Stimulated activated naive CD8-positive, alpha-beta T cell treated with anti-CD3 and anti-CD28 coated beads, Interleukin-15, amount 100 ng/mL, for 72 hours (primary cell): ENCODE measurements around the gene TMEM176A.
"Not testable (repeated sequence)": the region's sequence is repeated elsewhere in the genome, so short reads cannot be mapped to it uniquely, and the experiment has no call there.

Experiments
- ATAC-seq: fragments of 150-1000 bp; cut with Tn5 transposase; 2 replicates; pipeline ENCODE4 v1.10.0; 2021; ENCODE audit warnings: mild to moderate bottlenecking, moderate library complexity
- DNase-seq, 2 donors: peaks; one replicate each; pipeline ENCODE4 v3.0.0; 2021 to 2022
- H3K27ac Mint-ChIP-seq, 2 donors: one replicate each; pipeline ENCODE4 v1.8.0; 2022; ENCODE audit warnings: mild to moderate bottlenecking in 2 of 2, mixed read lengths in 2 of 2, moderate library complexity in 2 of 2
- H3K27me3 Mint-ChIP-seq: one replicate; pipeline ENCODE4 v1.8.0; 2022; ENCODE audit warnings: mixed read lengths
- H3K4me1 Mint-ChIP-seq: one replicate; pipeline ENCODE4 v1.8.0; 2022; ENCODE audit warnings: mild to moderate bottlenecking, mixed read lengths
- H3K4me3 Mint-ChIP-seq, 2 donors: one replicate each; pipeline ENCODE4 v1.8.0; 2022; ENCODE audit warnings: mild to moderate bottlenecking in 2 of 2, mixed read lengths in 2 of 2, moderate library complexity in 1 of 2
- H3K9me3 Mint-ChIP-seq, 2 donors: one replicate each; pipeline ENCODE4 v1.8.0; 2022; ENCODE audit warnings: mixed read lengths in 2 of 2

Gene TMEM176A, protein sequence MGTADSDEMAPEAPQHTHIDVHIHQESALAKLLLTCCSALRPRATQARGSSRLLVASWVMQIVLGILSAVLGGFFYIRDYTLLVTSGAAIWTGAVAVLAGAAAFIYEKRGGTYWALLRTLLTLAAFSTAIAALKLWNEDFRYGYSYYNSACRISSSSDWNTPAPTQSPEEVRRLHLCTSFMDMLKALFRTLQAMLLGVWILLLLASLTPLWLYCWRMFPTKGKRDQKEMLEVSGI

DNA sequence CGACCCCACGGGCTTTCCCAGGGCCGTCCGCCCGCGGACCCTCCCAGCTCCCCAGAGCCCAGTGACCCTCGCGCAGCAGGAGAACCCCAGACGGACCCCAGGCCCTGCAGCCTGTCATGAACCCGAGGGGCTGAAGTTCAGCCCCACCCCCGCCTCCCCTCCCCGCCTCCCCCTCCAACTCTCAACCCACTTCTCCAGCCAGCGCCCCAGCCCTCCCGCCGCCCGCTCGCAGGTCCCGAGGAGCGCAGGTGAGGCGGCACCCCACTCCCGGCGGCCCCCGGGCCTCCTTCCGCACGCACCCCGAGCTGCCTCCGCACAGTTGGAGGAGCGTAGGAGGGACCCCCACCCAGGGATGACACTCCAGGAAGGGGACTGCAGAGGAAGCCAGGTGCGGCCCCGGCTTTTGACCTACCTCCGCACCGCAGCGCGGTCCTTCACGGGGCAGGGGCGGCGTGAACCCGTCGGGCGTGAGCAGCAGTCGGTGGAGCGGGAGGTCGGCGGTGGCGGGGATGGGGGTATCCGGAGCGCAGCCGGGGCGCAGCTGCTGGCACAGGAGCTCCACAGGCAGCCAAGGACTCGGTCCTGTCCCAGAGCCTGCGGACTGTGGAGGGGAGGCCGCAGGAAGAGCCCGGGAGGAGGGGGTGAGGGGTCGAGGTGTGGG, at the start of gene TMEM176A:
TMEM176A (plus strand) TSS at position 189 of the 661 bp plus-strand sequence. CDS start 782 bp downstream, outside the sequence.
- ATAC-seq = peak; percentile 57
- Mint-ChIP-seq H3K27ac (no peak within 1 kb of the TSS), H3K27me3 (peaks cover 81% of the 10 kb centered on the region), H3K9me3 (peaks cover 0 to 8% of the 10 kb centered on the region in 2 donors), H3K4me1 (peaks cover 11% of the 10 kb centered on the region), H3K4me3 (peak within 1 kb of the TSS; percentile 66 to 77)
- DNase-seq = peak; percentile 23 to 27

DNA sequence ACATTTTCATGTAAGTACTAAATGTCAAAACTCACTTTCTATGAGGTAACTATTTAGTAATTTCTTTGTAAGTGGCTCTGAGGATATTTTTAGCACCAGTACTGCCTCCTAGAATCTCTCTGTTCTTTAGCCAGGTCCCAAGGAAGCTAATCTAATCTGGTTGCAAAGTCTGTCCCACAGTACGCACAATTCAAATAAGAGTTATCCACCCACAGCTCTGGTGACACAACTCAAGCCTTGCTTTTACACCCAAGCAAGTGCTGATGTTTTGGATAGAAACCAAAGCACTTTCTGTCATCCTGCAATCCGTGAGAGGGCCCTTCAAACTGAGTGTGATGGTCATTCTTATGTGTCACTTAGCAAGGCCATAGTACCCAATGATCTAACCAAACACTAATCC, 48.9 kb upstream of the TMEM176A start:
- H3K4me3 Mint-ChIP-seq = peak overlapping the region in 1 of 2 donors; percentile 20
- no peak for ATAC-seq
- H3K9me3 Mint-ChIP-seq = no peaks in the 10 kb centered on the region
- peaks cover 86% of the 10 kb centered on the region for H3K4me1 Mint-ChIP-seq
- H3K27ac Mint-ChIP-seq = peak overlapping the region in 1 of 2 donors; percentile 27
- DNase-seq = peak in 1 of 2 donors; percentile 29
- H3K27me3 Mint-ChIP-seq = no peaks in the 10 kb centered on the region

DNA sequence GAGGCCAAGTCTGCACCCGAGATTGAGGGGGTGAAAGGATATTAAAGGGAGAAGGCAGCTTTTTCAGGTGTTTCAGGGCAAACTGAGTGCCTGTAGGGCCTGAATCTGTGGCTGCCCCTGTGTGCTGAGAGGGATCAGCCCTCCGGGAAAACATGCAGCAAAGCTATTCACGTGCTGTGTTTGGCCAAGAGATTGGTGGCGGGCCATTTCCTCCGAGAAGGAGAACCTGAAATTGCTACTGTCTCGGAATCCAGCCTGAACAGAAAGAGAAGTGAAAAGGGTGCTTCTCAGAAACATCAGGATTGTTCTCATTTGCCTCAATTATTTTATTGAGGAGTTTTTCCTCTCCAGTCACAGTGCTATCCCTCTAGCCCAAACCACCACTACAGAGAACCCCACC, 47.3 kb upstream of the TMEM176A start:
- Mint-ChIP-seq H3K4me1 (peaks cover 78% of the 10 kb centered on the region), H3K27ac (peak overlapping the region; percentile 86 to 97), H3K27me3 (no peaks in the 10 kb centered on the region), H3K4me3 (peak overlapping the region; percentile 43 to 55), H3K9me3 (no peaks in the 10 kb centered on the region)
- ATAC-seq = no peak
- DNase-seq = no peak

DNA sequence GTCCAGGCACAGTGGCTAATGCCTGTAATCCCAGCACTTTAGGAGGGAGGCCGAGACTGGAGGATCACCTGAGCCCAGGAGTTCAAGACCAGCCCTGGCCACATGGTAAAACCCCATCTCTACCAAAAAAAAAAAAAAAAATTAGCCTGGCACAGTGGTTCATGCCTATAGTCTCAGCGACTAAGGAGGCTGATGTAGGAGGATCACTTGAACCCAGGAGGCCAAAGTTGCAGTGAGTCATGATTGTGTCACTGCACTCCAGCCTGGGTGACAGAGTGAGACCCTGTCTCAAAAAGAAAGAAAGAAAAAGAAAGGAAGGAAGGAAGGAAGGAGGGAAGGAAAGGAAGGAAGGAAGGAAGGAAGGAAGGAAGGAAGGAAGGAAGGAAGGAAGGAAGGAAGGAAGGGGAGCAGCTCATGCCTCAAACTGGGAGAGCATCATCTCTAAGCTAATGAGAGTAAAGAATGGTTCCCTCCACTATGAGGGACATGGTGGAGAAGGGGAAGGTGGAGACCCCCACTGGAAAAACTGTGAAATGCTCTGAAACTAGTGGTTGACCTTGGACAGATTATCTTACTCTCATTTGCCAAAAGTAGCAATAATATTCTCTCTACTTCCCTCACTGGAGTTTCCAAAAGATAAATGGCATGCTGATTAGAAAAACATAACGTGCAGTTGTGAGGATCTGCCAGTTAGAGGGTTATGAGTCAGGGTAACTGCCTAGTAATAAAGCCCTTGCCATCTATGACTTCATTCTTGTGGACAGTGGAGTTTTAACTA, 46.6 kb upstream of the TMEM176A start:
- H3K9me3 Mint-ChIP-seq = no peaks in the 10 kb centered on the region
- ATAC-seq (peak; percentile 81), DNase-seq (peak in 1 of 2 donors; percentile 61)
- peaks cover 70% of the 10 kb centered on the region for H3K4me1 Mint-ChIP-seq
- H3K27me3 Mint-ChIP-seq = no peaks in the 10 kb centered on the region
- H3K27ac Mint-ChIP-seq = peak overlapping the region; percentile 86 to 97
- peak overlapping the region in 1 of 2 donors; percentile 72 for H3K4me3 Mint-ChIP-seq

DNA sequence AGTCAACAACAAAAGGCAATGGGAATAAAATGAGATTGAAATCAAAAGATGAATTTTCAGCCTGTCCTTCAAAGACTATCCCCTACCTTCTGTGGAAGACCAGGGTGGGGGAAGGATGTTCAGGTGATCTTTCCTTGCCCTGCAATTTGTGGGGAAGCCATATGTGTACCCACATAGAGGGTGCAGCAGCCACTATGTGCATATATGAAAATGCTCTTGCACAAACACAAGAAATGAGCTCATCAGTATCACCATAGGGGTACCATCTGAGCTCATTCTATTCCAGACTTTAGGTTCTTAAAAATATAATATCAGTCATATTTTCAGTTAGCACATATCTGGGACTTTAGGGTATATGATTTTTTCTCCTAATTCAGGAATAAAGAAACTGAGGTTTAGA, 45.6 kb upstream of the TMEM176A start:
- ATAC-seq = peak; percentile 66
- Mint-ChIP-seq H3K9me3 (no peaks in the 10 kb centered on the region), H3K27ac (peak overlapping the region; percentile 96 to 98), H3K4me3 (peak overlapping the region; percentile 80), H3K4me1 (peaks cover 61% of the 10 kb centered on the region), H3K27me3 (no peaks in the 10 kb centered on the region)
- peak in 1 of 2 donors; percentile 46 for DNase-seq

DNA sequence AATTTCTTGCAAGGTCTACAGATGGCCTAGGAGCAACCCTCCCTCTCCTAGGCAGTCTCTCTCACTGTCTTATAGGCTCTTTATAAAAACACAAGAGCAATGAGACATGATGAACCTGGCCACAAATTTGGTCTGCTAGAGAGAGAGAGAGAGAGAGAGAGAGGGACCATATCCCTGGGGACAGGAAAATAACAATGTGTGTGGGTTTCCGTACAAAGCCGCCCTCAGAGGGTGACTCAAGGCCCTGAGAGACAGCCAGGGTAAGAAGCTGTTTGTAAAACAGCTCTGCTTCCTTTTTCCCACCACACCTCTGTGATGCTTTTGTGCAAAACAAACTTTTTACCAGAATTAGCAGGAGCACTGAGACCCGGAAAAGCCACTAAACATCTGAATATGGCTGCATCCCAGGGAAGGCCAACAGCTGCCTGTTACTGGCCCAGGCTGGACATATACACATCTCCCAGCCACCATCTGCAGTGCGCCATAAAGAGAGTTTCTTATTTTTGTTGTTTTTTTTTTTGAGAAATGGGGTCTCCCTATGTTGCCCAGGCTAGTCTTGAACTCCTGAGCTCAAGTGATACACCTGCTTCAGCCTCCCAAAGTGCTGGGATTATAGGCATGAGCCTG, 45.0 kb upstream of the TMEM176A start:
- ATAC-seq (peak; percentile 86), DNase-seq (peak; percentile 66 to 82)
- Mint-ChIP-seq H3K9me3 (no peaks in the 10 kb centered on the region), H3K27ac (peak overlapping the region; percentile 96 to 98), H3K4me1 (peaks cover 54% of the 10 kb centered on the region), H3K4me3 (peak overlapping the region; percentile 80), H3K27me3 (no peaks in the 10 kb centered on the region)

DNA sequence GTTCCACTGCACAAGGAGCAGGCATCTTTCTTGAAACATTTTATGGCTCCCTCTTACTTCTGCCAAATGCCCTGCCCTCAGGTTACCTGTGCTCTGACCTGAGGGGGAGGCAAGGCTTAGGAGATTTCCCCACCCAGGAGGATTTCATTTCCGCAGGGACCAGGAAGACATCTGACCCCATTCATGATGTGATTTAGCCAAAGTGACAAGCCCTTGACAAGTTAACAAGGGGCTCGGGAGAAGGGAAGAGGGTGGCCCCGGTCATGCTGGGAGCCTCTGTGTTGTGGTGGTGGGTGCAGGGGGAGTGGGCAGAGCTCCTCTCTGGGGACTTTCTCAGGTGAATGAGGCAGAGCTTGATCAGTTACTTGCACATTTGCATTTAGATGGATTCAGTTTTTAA, 44.4 kb upstream of the TMEM176A start:
- H3K27me3 Mint-ChIP-seq = no peaks in the 10 kb centered on the region
- peak overlapping the region; percentile 80 for H3K4me3 Mint-ChIP-seq
- peak overlapping the region; percentile 96 to 98 for H3K27ac Mint-ChIP-seq
- H3K4me1 Mint-ChIP-seq = peaks cover 51% of the 10 kb centered on the region
- ATAC-seq (peak; percentile 0), DNase-seq (peak in 1 of 2 donors; percentile 19)
- H3K9me3 Mint-ChIP-seq = no peaks in the 10 kb centered on the region

DNA sequence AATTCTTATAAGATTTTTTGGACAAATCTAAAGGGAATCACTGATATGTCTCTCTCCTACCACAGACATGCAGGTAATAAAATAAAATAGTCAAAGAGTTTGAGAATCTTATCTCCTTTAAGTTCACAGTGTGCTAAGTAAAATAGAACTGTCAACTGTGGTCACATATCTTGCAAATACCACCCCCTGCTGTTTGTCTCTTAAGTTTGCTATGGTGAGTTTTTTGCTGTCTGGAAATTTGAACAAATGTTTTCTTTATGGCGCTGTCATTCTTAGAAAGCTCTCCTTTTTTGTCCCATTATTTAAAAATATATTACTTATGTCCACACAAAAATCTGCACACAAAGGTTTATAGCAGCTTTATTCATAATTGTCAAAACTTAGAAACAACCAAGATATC, 43.7 kb upstream of the TMEM176A start:
- Mint-ChIP-seq H3K4me3 (peak overlapping the region; percentile 80), H3K27ac (peak overlapping the region; percentile 96 to 98), H3K4me1 (peaks cover 49% of the 10 kb centered on the region), H3K9me3 (peaks cover 0 to 4% of the 10 kb centered on the region in 2 donors), H3K27me3 (no peaks in the 10 kb centered on the region)
- DNase-seq (no peak), ATAC-seq (no peak)

DNA sequence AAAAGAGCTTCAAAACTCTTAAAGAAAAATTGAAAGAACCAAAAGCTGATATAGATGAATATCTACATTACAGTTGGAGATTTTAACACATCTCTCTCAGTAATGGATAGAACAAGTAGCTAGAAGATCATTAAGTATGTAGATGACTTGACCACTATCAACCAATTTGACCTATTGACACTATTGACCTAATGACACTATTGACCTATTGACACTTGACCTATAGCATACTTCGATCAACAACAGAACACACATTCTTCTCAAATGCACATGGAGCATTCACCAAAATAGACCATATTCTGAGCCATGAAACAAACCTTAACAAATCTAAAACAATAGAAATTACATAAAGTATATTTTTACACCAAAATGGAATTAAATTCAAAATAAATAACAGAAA, 41.1 kb upstream of the TMEM176A start:
- DNase-seq (no peak), ATAC-seq (no peak)
- H3K9me3 Mint-ChIP-seq = peaks cover 0 to 5% of the 10 kb centered on the region in 2 donors
- H3K4me3 Mint-ChIP-seq = no peak overlapping the region
- peaks cover 26% of the 10 kb centered on the region for H3K4me1 Mint-ChIP-seq
- no peak overlapping the region for H3K27ac Mint-ChIP-seq
- no peaks in the 10 kb centered on the region for H3K27me3 Mint-ChIP-seq

DNA sequence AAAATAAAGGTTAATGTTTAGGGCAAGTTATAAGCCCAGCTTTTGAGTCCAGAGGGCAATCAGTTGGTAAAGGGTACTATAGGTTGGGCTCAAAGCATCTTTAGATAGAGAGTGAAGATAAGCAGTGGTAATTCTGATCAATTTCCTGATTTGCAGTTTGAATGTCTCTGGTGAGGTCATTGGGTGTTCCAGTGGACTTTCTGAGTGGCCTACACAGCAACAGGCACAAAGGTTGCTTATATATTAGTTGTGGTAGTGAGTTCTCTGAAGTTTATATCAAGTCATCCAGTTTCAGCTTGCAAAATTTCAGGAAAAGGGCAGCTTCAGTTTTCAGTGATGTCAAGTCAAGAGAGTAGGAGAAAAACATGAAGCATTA, 34.2 kb upstream of the TMEM176A start:
- ATAC-seq = no peak
- no peak for DNase-seq
- Mint-ChIP-seq H3K9me3 (peaks cover 0 to 5% of the 10 kb centered on the region in 2 donors), H3K27ac (no peak overlapping the region), H3K4me3 (no peak overlapping the region), H3K4me1 (peaks cover 4% of the 10 kb centered on the region), H3K27me3 (no peaks in the 10 kb centered on the region)

DNA sequence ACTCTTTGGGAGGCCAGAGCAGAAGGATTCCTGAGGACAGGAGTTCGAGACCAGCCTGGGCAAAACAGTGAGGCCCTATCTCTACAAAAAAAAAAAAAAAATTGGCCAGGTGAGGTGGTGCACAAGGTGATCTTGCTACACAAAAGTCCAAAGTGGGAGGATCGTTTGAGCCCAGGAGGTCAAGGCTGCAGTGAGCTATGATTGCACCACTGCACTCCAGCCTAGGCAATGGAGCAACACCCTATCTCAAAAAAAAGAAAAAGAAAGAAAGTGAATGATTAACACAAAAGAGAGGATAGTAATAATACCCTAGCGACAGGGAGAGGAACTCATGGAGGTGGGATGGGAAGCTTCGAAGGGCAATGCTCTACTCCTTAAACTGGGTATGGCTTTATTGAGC, 30.8 kb upstream of the TMEM176A start:
- ATAC-seq = no peak
- H3K27me3 Mint-ChIP-seq = no peaks in the 10 kb centered on the region
- no peak overlapping the region for H3K4me3 Mint-ChIP-seq
- peaks cover 12 to 20% of the 10 kb centered on the region in 2 donors for H3K9me3 Mint-ChIP-seq
- H3K4me1 Mint-ChIP-seq = peaks cover 2% of the 10 kb centered on the region
- no peak overlapping the region for H3K27ac Mint-ChIP-seq
- DNase-seq = no peak

DNA sequence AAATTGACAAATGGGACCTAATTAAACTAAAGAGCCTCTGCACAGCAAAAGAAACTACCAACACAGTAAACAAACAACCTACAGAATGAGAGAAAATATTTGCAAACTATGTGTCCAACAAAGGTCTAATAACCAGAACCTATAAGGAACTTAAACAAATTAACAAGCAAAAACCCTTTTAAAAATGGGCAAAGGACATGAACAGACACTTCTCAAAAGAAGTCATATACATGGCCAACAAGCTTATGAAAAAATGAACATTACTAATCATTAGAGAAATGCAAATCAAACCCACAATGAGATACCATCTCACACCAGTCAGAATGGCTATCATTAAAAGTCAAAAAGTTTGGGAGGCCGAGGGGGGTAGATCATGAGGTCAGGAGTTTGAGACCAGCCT, 26.4 kb upstream of the TMEM176A start:
- H3K4me3 Mint-ChIP-seq, ATAC-seq: not testable (repeated sequence)

DNA sequence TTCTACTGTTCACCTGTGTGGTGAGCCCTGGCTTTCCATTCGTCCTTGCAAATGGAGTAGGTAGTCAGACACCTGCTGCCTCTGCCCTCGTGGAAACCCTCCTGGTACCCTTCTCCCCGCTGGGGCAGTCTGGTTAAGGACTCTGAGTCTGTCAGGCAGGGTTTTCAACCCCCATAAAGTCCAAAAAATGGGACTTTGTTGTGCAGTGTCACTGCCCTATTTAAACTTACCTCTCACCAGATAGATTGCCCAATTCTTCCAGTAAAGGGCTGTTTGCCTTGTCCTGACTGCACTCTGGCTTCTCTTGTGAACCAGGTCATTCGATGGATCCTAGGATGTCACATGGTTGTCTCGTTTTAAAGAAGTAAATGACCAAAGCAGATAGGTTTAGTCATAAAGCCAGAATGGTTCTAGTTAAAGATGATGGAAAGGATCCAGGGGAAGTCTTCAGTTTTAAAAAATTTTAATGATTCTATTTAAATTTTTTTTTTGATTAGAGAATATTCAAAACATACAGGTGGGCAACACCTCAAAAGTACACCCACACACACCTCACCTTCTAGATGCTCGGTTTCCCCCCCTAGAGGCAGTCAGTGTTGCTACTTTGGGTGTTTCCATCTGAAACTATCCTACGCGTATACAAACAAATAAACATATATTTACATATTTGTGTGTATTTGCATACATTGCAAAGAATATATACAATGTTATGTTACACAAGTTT, 22.4 kb upstream of the TMEM176A start:
- Mint-ChIP-seq H3K9me3 (peaks cover 9 to 11% of the 10 kb centered on the region in 2 donors), H3K27me3 (no peaks in the 10 kb centered on the region), H3K4me3 (no peak overlapping the region), H3K27ac (no peak overlapping the region), H3K4me1 (peaks cover 5% of the 10 kb centered on the region)
- ATAC-seq = no peak
- DNase-seq = no peak

More for the DNA sequence above, 26.4 kb upstream of the TMEM176A start:
- not testable (repeated sequence) for H3K4me1 Mint-ChIP-seq, H3K27me3 Mint-ChIP-seq, H3K27ac Mint-ChIP-seq, DNase-seq
- peaks cover 12 to 20% of the 10 kb centered on the region in 2 donors for H3K9me3 Mint-ChIP-seq

DNA sequence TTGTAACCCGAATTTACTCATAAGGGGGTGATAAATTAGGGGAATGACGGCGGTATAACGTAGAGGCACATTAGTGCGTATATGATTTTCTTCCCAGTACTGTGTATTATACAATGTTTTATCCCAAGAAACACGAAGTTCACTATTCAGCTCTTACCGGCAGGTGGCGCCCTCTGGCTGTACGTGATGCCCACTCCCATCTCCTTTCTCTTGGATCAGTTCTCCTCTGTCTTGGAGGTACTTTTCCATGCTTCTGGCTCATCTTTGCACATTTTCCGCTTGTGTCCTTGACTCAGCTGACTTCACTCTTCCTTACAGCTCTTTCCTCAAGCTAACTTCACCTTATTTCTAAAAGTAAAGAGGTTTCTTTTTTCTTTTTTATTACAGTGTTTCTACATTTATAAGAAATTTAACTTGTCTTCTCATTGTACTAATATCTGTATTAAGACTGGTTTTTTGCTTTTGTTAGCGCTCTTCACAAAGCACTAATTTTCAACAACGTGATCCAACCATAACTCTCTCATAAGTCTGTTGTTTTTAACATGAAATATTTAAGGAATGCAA, 21.7 kb upstream of the TMEM176A start:
- no peaks in the 10 kb centered on the region for H3K27me3 Mint-ChIP-seq
- ATAC-seq (peak; percentile 63), DNase-seq (peak; percentile 53 to 59)
- no peak overlapping the region for H3K4me3 Mint-ChIP-seq
- peaks cover 5% of the 10 kb centered on the region for H3K4me1 Mint-ChIP-seq
- H3K9me3 Mint-ChIP-seq = peaks cover 4 to 5% of the 10 kb centered on the region in 2 donors
- H3K27ac Mint-ChIP-seq = no peak overlapping the region
